Activated CD8-positive, alpha-beta memory T cell treated with anti-CD3 and anti-CD28 coated beads, Interleukin-2, amount 50 U/mL, for 1 hour (primary cell): Measurements from ENCODE around the gene KDSR.

Source experiments
- DNase-seq: peaks from one replicate; pipeline ENCODE4 v3.0.0-alpha.2; 2020; ENCODE audit errors: extremely low read depth

KDSR gene

GRCh38 chr18:63284173-63284799 is 82.7 kb downstream of the KDSR start:
- no peak for DNase-seq

- no peak for DNase-seq
Measured at GRCh38 chr18:63283305-63284094, 83.5 kb downstream of the KDSR start.

GRCh38 chr18:63282793-63283192 is 84.2 kb downstream of the KDSR start:
- no peak for DNase-seq
